Muscle of leg (tissue), 11 donors: ENCODE data around the gene ENTPD3. TPM values are rescaled to one million over a fixed set of nuclear protein-coding genes. Genes with fewer than 3 reads are reported as not detected.

Source experiments
- DNase-seq: peaks from one replicate; pipeline ENCODE4 v3.0.0; 2013
- H3K27ac ChIP-seq: one replicate; pipeline ENCODE4 v1.5.1; 2013; ENCODE audit warnings: mild to moderate bottlenecking, low read length, control low read depth
- H3K27me3 ChIP-seq: one replicate; pipeline ENCODE4 v1.6.1; 2013; ENCODE audit warnings: low read length; ENCODE audit not compliant: control insufficient read depth, insufficient read depth
- H3K36me3 ChIP-seq: one replicate; pipeline ENCODE4 v1.6.1; 2013; ENCODE audit warnings: low read length; ENCODE audit not compliant: control insufficient read depth, insufficient read depth
- H3K4me1 ChIP-seq: one replicate; pipeline ENCODE4 v1.6.1; 2013; ENCODE audit warnings: low read length; ENCODE audit not compliant: control insufficient read depth, insufficient read depth
- H3K4me3 ChIP-seq: one replicate; pipeline ENCODE4 v1.5.1; 2013; ENCODE audit warnings: low read length, control low read depth
- H3K9me3 ChIP-seq: replicated peaks from 2 replicates; pipeline ENCODE4 v1.6.1; 2013; ENCODE audit warnings: low read depth, low read length; ENCODE audit not compliant: control insufficient read depth
- WGBS: methylation state at CpG from one replicate; pipeline ENCODE4 v1.1.5; 2013; ENCODE audit warnings: missing lambda C conversion rate; ENCODE audit not compliant: insufficient coverage; 5-methylcytosine and 5-hydroxymethylcytosine counted together
- polyA plus RNA-seq, 8 donors: library from polyadenylated mRNA; unstranded; fragments of 120-200 nt; gene quantifications; one replicate each; pipeline versions ENCODE4 v1.2.1 to v1.2.3, GENCODE V29; 2013; ENCODE audit warnings: inconsistent platforms in 1 of 8, low replicate concordance in 1 of 8; ENCODE audit not compliant: insufficient read length in 8 of 8, insufficient read depth in 1 of 8
- total RNA-seq: library from RNA; stranded (reverse); fragments of 120-200 nt; gene quantifications from one replicate; pipeline ENCODE4 v1.2.4, GENCODE V29; 2013

The ENTPD3 gene
- total and polyA plus RNA-seq, 9 donors, result 0.10 to 0.75 (median 0.36) TPM

GRCh38 chr3:40445062-40445461 is 58.1 kb downstream of the ENTPD3 start:
- no peaks in the 10 kb centered on the region for H3K4me1 ChIP-seq
- WGBS, result 83% methylated on average over 8 of the region's 9 CpGs

DNA sequence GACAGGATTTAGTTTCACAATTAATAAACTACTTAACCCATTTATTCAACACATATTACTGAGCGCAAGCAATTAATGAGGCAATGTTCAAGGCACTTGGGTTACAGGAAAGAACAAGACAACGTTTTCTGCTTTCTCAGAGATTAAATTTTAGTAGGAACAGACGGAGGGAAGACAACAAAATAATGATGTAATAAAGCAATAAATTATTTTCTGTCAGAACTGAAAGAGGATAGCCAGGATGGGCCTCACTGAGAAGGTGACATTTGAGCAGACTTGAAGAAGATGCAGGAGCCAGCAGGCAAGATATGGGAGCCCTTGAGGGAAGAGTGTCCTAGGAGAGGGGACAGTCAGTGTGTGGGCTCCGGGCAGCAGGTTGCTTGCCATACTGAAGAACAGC is 58.9 kb downstream of the ENTPD3 start:
- no peaks in the 10 kb centered on the region for H3K4me1 ChIP-seq
- no peaks in the 10 kb centered on the region for H3K9me3 ChIP-seq
- no peak overlapping the region for H3K4me3 ChIP-seq
- peaks cover 17% of the 10 kb centered on the region for H3K36me3 ChIP-seq
- 71% methylated on average over 2 of the region's 4 CpGs for WGBS
- no peak for DNase-seq
- no peak overlapping the region for H3K27ac ChIP-seq
- H3K27me3 ChIP-seq, result no peaks in the 10 kb centered on the region

More at GRCh38 chr3:40445062-40445461, 58.1 kb downstream of the ENTPD3 start:
- Histone ChIP-seq H3K27me3 (no peaks in the 10 kb centered on the region), H3K4me3 (no peak overlapping the region), H3K9me3 (no peaks in the 10 kb centered on the region), H3K36me3 (peaks cover 10% of the 10 kb centered on the region), H3K27ac (no peak overlapping the region)
- no peak for DNase-seq

- H3K27ac ChIP-seq, result no peak overlapping the region
- no CpG with 5 or more reads among the region's 2 CpGs for whole genome bisulfite sequencing
- H3K9me3 ChIP-seq, result no peaks in the 10 kb centered on the region
- no peak for DNase-seq
- H3K27me3 ChIP-seq, result no peaks in the 10 kb centered on the region
- H3K36me3 ChIP-seq, result peaks cover 18% of the 10 kb centered on the region
- H3K4me3 ChIP-seq, result no peak overlapping the region
- H3K4me1 ChIP-seq, result peaks cover 14% of the 10 kb centered on the region
Observed at GRCh38 chr3:40450438-40450837, 63.5 kb downstream of the ENTPD3 start.

DNA sequence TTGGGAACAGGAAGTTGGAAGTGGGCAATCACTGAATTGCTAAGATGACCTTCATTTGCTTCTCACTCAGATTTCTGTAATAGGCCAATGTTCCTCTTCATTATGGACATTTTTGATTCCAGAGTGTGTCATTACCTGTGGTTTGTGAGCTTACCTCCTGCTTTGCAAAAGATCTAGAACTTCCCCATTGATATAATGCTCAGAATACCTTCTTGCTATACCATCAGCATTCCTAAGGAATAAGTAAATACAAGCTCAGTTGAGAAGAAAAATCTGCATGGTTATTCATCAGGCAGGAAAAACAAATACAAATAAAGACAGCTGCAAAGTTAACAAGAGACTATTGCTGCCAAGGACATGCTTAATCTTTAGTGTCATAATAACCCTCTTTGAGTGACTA is 64.6 kb downstream of the ENTPD3 start:
- H3K9me3 ChIP-seq, result no peaks in the 10 kb centered on the region
- H3K4me1 ChIP-seq, result peaks cover 18% of the 10 kb centered on the region
- H3K4me3 ChIP-seq, result no peak overlapping the region
- H3K36me3 ChIP-seq, result peaks cover 12% of the 10 kb centered on the region
- no peak overlapping the region for H3K27ac ChIP-seq
- H3K27me3 ChIP-seq, result no peaks in the 10 kb centered on the region
- no peak for DNase-seq

DNA sequence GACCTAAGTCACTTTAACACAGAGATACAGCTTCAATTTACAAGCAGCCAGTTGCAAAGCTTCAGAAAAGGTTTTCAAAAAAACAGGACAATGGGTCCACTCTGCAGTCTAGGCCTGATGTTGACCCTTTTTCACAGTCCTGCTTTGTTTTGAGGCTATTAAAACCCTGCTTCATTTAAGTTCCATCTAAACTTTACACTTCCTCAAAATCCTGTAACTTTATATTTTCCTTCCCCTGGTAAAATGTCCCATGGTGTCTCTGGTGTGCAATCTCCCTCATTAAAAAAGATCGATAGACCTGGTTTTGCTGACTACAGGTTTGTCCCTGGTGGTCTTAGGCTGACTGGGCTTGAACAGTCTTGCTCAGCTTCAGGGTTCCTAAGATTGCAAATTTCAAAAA is 65.1 kb downstream of the ENTPD3 start:
- no peaks in the 10 kb centered on the region for H3K27me3 ChIP-seq
- peaks cover 18% of the 10 kb centered on the region for H3K4me1 ChIP-seq
- no CpG with 5 or more reads among the region's 1 CpG for WGBS
- peaks cover 12% of the 10 kb centered on the region for H3K36me3 ChIP-seq
- peak overlapping the region; percentile 97 for H3K27ac ChIP-seq
- no peaks in the 10 kb centered on the region for H3K9me3 ChIP-seq
- DNase-seq, result no peak
- no peak overlapping the region for H3K4me3 ChIP-seq

GRCh38 chr3:40452562-40452875 is 65.5 kb downstream of the ENTPD3 start:
- Histone ChIP-seq H3K27ac (peak overlapping the region; percentile 97), H3K27me3 (no peaks in the 10 kb centered on the region), H3K4me1 (peaks cover 18% of the 10 kb centered on the region), H3K9me3 (no peaks in the 10 kb centered on the region), H3K4me3 (peak overlapping the region; percentile 81), H3K36me3 (peaks cover 12% of the 10 kb centered on the region)
- no peak for DNase-seq
- WGBS, result 0% methylated on average over 7 of the region's 7 CpGs

DNA sequence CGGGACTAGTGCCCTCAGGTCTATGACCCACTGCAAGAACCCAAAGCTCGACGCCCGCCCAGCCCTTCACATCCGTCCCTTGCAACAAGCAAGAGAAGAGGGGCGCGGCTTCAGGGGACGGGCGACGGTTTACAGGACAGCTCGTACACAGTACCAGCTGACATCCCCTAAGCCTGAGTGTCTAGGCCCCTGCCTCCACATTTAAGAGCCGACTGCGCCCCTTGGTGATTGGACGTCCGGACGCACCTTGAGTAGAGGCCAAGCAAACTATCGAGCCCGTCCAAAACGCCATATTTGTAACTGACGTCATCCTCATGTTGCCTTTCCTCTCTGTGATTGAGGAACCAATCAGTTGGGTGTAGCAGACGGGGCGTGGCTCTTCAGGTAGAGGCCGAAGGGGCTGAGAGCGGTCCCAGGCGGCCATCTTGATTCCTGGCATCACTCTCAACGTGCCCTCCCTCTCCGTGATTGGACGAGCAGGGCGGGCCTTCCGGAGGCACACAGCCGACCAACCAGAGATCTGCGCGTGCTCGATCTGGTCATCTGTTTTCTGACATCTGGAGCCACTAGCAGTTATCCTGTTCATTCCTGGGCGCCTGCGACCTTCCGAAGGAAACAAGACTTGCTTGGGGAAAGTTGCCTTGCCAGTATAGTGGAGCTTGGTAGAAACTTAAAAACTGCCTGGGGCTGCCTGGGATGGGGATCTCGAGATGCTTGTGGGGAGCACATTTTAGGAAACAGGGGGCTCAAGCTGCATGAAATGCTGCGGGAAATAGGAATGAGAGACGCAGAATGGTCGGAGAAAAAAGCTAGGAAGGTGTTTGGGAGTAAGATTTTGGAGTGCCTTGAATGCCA is 66.1 kb downstream of the ENTPD3 start:
- Histone ChIP-seq H3K4me3 (peak overlapping the region; percentile 81), H3K9me3 (no peaks in the 10 kb centered on the region), H3K36me3 (peaks cover 12% of the 10 kb centered on the region), H3K27me3 (no peaks in the 10 kb centered on the region), H3K27ac (peak overlapping the region; percentile 97), H3K4me1 (peaks cover 18% of the 10 kb centered on the region)
- DNase-seq, result peak; percentile 99
- under 1% methylated on average over 24 of the region's 41 CpGs for WGBS

DNA sequence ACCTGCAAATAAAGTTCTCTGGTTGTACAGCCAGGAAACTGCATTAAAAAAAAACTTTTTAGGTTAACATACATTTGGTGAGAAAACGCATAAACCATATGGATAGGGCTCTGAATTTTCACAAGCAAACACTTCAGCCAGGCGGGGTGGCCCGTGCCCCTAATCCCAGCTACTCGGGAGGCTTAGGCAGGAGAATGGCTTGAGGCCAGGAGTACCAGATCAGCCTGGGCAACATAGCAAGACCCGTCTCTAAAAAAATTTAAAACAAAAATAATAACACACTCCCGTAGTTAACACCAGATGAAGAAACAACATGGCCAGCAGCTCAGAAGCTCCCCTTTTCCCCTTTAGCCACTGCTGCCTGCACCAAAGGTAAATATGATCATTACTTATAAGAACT is 66.9 kb downstream of the ENTPD3 start:
- no peak overlapping the region for H3K4me3 ChIP-seq

GRCh38 chr3:40455328-40455727 is 68.3 kb downstream of the ENTPD3 start:
- 92% methylated on average over 2 of the region's 4 CpGs for WGBS
- Histone ChIP-seq H3K27me3 (no peaks in the 10 kb centered on the region), H3K27ac (no peak overlapping the region), H3K4me1 (peaks cover 20% of the 10 kb centered on the region), H3K9me3 (no peaks in the 10 kb centered on the region), H3K36me3 (peaks cover 21% of the 10 kb centered on the region), H3K4me3 (no peak overlapping the region)
- DNase-seq, result no peak

More for the DNA sequence above, 66.9 kb downstream of the ENTPD3 start:
- Histone ChIP-seq H3K27me3 (no peaks in the 10 kb centered on the region), H3K36me3 (peaks cover 15% of the 10 kb centered on the region), H3K27ac (peak overlapping the region; percentile 97), H3K4me1 (peaks cover 20% of the 10 kb centered on the region), H3K9me3 (no peaks in the 10 kb centered on the region)
- WGBS, result 30% methylated on average over 2 of the region's 6 CpGs
- no peak for DNase-seq

- peaks cover 24% of the 10 kb centered on the region for H3K36me3 ChIP-seq
- H3K9me3 ChIP-seq, result no peaks in the 10 kb centered on the region
- peak overlapping the region; percentile 98 for H3K4me3 ChIP-seq
- WGBS, result 63% methylated on average over 23 of the region's 29 CpGs
- DNase-seq, result no peak
- H3K27ac ChIP-seq, result peak overlapping the region; percentile 92
- no peaks in the 10 kb centered on the region for H3K27me3 ChIP-seq
- H3K4me1 ChIP-seq, result peaks cover 20% of the 10 kb centered on the region
Observed at GRCh38 chr3:40456279-40456939, 69.4 kb downstream of the ENTPD3 start.
